ENCODE results near the gene AFF3.

AFF3 gene

GRCh38 chr2:99644419-99644787 lies 498.0 kb downstream of the AFF3 start:
- H3K27me3 ChIP-seq (ENCODE audit: low read depth), result no peaks in the 10 kb centered on the region
- in situ Hi-C loops (cut with MboI; ENCODE audit: low sequenced_read_pairs), result no loop called here
- no peak overlapping the region for H3K4me3 ChIP-seq
- H3K36me3 ChIP-seq (replicated peaks), result no peaks in the 10 kb centered on the region
- H3K9me3 ChIP-seq, result no peaks in the 10 kb centered on the region
- no peak for DNase-seq (ENCODE audit: low spot score in 2 of 2)
- no peaks in the 10 kb centered on the region for H3K4me1 ChIP-seq

GRCh38 chr2:99643787-99644418 lies 498.5 kb downstream of the AFF3 start:
- Histone ChIP-seq H3K4me3 (no peak overlapping the region), H3K27me3 (ENCODE audit: low read depth) (no peaks in the 10 kb centered on the region), H3K36me3 (replicated peaks) (no peaks in the 10 kb centered on the region), H3K9me3 (no peaks in the 10 kb centered on the region), H3K4me1 (no peaks in the 10 kb centered on the region)
- in situ Hi-C loops (cut with MboI; ENCODE audit: low sequenced_read_pairs), result no loop called here
- DNase-seq (ENCODE audit: low spot score in 2 of 2), result no peak

- Histone ChIP-seq H3K4me3 (no peak overlapping the region), H3K9me3 (no peaks in the 10 kb centered on the region), H3K27me3 (ENCODE audit: low read depth) (no peaks in the 10 kb centered on the region), H3K36me3 (replicated peaks) (no peaks in the 10 kb centered on the region), H3K4me1 (no peaks in the 10 kb centered on the region)
- in situ Hi-C loops (cut with MboI; ENCODE audit: low sequenced_read_pairs), result no loop called here
- no peak for DNase-seq (ENCODE audit: low spot score in 2 of 2)
Measured at GRCh38 chr2:99641999-99642398, 500.4 kb downstream of the AFF3 start.

GRCh38 chr2:99640635-99641151 lies 501.7 kb downstream of the AFF3 start:
- Histone ChIP-seq H3K27me3 (ENCODE audit: low read depth) (no peaks in the 10 kb centered on the region), H3K9me3 (no peaks in the 10 kb centered on the region), H3K4me1 (no peaks in the 10 kb centered on the region), H3K36me3 (replicated peaks) (no peaks in the 10 kb centered on the region), H3K4me3 (no peak overlapping the region)
- in situ Hi-C loops (cut with MboI; ENCODE audit: low sequenced_read_pairs), result no loop called here
- no peak for DNase-seq (ENCODE audit: low spot score in 2 of 2)

GRCh38 chr2:99638791-99639190 lies 503.6 kb downstream of the AFF3 start:
- in situ Hi-C loops (cut with MboI; ENCODE audit: low sequenced_read_pairs), result no loop called here
- no peaks in the 10 kb centered on the region for H3K4me1 ChIP-seq
- no peak overlapping the region for H3K4me3 ChIP-seq
- no peak for DNase-seq (ENCODE audit: low spot score in 2 of 2)
- H3K9me3 ChIP-seq, result no peaks in the 10 kb centered on the region
- H3K27me3 ChIP-seq (ENCODE audit: low read depth), result no peaks in the 10 kb centered on the region
- no peaks in the 10 kb centered on the region for H3K36me3 ChIP-seq (replicated peaks)

GRCh38 chr2:99637159-99637697 lies 505.2 kb downstream of the AFF3 start:
- in situ Hi-C loops (cut with MboI; ENCODE audit: low sequenced_read_pairs), result no loop called here
- no peak overlapping the region for H3K4me3 ChIP-seq

GRCh38 chr2:99636144-99637034 lies 506.0 kb downstream of the AFF3 start:
- Histone ChIP-seq H3K9me3 (no peaks in the 10 kb centered on the region), H3K4me1 (no peaks in the 10 kb centered on the region), H3K27me3 (ENCODE audit: low read depth) (no peaks in the 10 kb centered on the region), H3K4me3 (no peak overlapping the region), H3K36me3 (replicated peaks) (no peaks in the 10 kb centered on the region)
- DNase-seq (ENCODE audit: low spot score in 2 of 2), result no peak
- in situ Hi-C loops (cut with MboI; ENCODE audit: low sequenced_read_pairs), result no loop called here

More at GRCh38 chr2:99637159-99637697, 505.2 kb downstream of the AFF3 start:
- Histone ChIP-seq H3K4me1 (no peaks in the 10 kb centered on the region), H3K27me3 (ENCODE audit: low read depth) (no peaks in the 10 kb centered on the region), H3K36me3 (replicated peaks) (no peaks in the 10 kb centered on the region), H3K9me3 (no peaks in the 10 kb centered on the region)
- no peak for DNase-seq (ENCODE audit: low spot score in 2 of 2)

- H3K4me3 ChIP-seq, result no peak overlapping the region
- H3K27me3 ChIP-seq (ENCODE audit: low read depth), result no peaks in the 10 kb centered on the region
- no peaks in the 10 kb centered on the region for H3K9me3 ChIP-seq
- in situ Hi-C loops (cut with MboI; ENCODE audit: low sequenced_read_pairs), result no loop called here
- H3K36me3 ChIP-seq (replicated peaks), result no peaks in the 10 kb centered on the region
- no peaks in the 10 kb centered on the region for H3K4me1 ChIP-seq
- no peak for DNase-seq (ENCODE audit: low spot score in 2 of 2)
Measured at GRCh38 chr2:99635710-99636109, 506.7 kb downstream of the AFF3 start.

GRCh38 chr2:99634234-99634633 lies 508.2 kb downstream of the AFF3 start:
- Histone ChIP-seq H3K36me3 (replicated peaks) (no peaks in the 10 kb centered on the region), H3K9me3 (no peaks in the 10 kb centered on the region), H3K27me3 (ENCODE audit: low read depth) (no peaks in the 10 kb centered on the region), H3K4me1 (no peaks in the 10 kb centered on the region), H3K4me3 (no peak overlapping the region)
- in situ Hi-C loops (cut with MboI; ENCODE audit: low sequenced_read_pairs), result no loop called here
- no peak for DNase-seq (ENCODE audit: low spot score in 2 of 2)

GRCh38 chr2:99631700-99632099 lies 510.7 kb downstream of the AFF3 start:
- no peaks in the 10 kb centered on the region for H3K36me3 ChIP-seq (replicated peaks)
- no peak overlapping the region for H3K4me3 ChIP-seq
- no peaks in the 10 kb centered on the region for H3K27me3 ChIP-seq (ENCODE audit: low read depth)
- no peaks in the 10 kb centered on the region for H3K9me3 ChIP-seq
- no peaks in the 10 kb centered on the region for H3K4me1 ChIP-seq
- in situ Hi-C loops (cut with MboI; ENCODE audit: low sequenced_read_pairs), result no loop called here
- no peak for DNase-seq (ENCODE audit: low spot score in 2 of 2)

- no peaks in the 10 kb centered on the region for H3K9me3 ChIP-seq
- no peaks in the 10 kb centered on the region for H3K36me3 ChIP-seq (replicated peaks)
- H3K4me1 ChIP-seq, result no peaks in the 10 kb centered on the region
- H3K27me3 ChIP-seq (ENCODE audit: low read depth), result no peaks in the 10 kb centered on the region
- DNase-seq (ENCODE audit: low spot score in 2 of 2), result no peak
- in situ Hi-C loops (cut with MboI; ENCODE audit: low sequenced_read_pairs), result no loop called here
- H3K4me3 ChIP-seq, result no peak overlapping the region
Measured at GRCh38 chr2:99629320-99629719, 513.1 kb downstream of the AFF3 start.

- H3K36me3 ChIP-seq (replicated peaks), result no peaks in the 10 kb centered on the region
- no peaks in the 10 kb centered on the region for H3K9me3 ChIP-seq
- DNase-seq (ENCODE audit: low spot score in 2 of 2), result no peak
- in situ Hi-C loops (cut with MboI; ENCODE audit: low sequenced_read_pairs), result no loop called here
- H3K27me3 ChIP-seq (ENCODE audit: low read depth), result no peaks in the 10 kb centered on the region
- H3K4me3 ChIP-seq, result no peak overlapping the region
- no peaks in the 10 kb centered on the region for H3K4me1 ChIP-seq
Measured at GRCh38 chr2:99626158-99626557, 516.2 kb downstream of the AFF3 start.

- H3K4me3 ChIP-seq, result no peak overlapping the region
- no peaks in the 10 kb centered on the region for H3K9me3 ChIP-seq
- H3K36me3 ChIP-seq (replicated peaks), result no peaks in the 10 kb centered on the region
- DNase-seq (ENCODE audit: low spot score in 2 of 2), result no peak
- H3K27me3 ChIP-seq (ENCODE audit: low read depth), result no peaks in the 10 kb centered on the region
- in situ Hi-C loops (cut with MboI; ENCODE audit: low sequenced_read_pairs), result no loop called here
- H3K4me1 ChIP-seq, result no peaks in the 10 kb centered on the region
Measured at GRCh38 chr2:99624677-99625076, 517.7 kb downstream of the AFF3 start.

GRCh38 chr2:99623613-99624012 lies 518.8 kb downstream of the AFF3 start:
- no peaks in the 10 kb centered on the region for H3K9me3 ChIP-seq
- H3K4me3 ChIP-seq, result no peak overlapping the region
- no peaks in the 10 kb centered on the region for H3K27me3 ChIP-seq (ENCODE audit: low read depth)
- H3K4me1 ChIP-seq, result no peaks in the 10 kb centered on the region
- DNase-seq (ENCODE audit: low spot score in 2 of 2), result no peak
- in situ Hi-C loops (cut with MboI; ENCODE audit: low sequenced_read_pairs), result no loop called here
- H3K36me3 ChIP-seq (replicated peaks), result no peaks in the 10 kb centered on the region

All from HAP-1 (cell line).